DOHH2 (cell line): ENCODE results near the gene ATP9B.

Experiments used
- EZH2phosphoT487 ChIP-seq: fragments of 200-600 bp; sonication (generic); IDR thresholded peaks from 2 replicates; pipeline ENCODE4 v1.6.1; 2017; ENCODE audit warnings: borderline replicate concordance, mild to moderate bottlenecking, antibody characterized with exemption, low read length, moderate library complexity, mixed read lengths
- TF ChIP-seq, protein P1 (sequence below): fragments of 200-600 bp; sonication (generic); IDR thresholded peaks from one replicate; pipeline ENCODE4 v1.5.1; 2014; ENCODE audit warnings: antibody characterized with exemption, mild to moderate bottlenecking, low read depth, low read length; ENCODE audit not compliant: poor library complexity, severe bottlenecking

DNA sequence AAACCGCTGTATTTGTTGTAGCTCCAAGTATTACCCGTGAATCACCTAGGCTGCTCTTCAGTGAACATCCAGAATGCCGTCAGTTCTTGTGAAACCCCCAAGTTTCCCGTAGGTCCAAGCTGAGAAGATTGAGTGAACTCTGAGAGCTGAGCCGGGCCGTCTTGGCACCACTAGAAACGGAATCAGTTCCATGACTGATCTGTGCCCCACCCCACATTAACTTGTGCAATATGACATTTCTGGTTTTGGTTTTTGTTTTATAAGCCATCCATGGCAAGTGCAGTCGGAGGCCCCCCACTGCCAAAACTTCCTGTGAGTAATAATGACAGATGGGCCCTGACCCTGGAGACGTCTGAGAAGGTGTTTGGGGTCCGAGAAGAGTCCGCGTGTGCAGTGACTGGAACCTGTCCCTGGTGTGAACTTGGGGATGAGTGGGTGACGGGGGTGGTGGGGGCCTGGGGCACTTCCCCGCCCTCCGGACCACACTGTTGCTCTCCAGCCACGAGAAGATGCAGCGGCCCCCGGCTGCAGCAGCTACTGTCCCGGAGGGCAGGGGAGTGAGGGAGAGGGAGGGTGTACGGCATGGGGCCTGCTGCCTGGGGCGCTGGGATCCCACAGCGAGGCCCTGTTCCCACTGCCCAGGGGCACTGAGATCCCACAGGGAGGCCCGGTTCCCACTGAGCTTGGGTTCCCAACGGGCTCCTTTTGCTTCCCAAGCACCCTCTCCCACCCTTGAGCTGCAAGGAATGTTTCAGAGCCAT lies 353.0 kb downstream of the ATP9B start:
- TF ChIP-seq, protein P1, sequence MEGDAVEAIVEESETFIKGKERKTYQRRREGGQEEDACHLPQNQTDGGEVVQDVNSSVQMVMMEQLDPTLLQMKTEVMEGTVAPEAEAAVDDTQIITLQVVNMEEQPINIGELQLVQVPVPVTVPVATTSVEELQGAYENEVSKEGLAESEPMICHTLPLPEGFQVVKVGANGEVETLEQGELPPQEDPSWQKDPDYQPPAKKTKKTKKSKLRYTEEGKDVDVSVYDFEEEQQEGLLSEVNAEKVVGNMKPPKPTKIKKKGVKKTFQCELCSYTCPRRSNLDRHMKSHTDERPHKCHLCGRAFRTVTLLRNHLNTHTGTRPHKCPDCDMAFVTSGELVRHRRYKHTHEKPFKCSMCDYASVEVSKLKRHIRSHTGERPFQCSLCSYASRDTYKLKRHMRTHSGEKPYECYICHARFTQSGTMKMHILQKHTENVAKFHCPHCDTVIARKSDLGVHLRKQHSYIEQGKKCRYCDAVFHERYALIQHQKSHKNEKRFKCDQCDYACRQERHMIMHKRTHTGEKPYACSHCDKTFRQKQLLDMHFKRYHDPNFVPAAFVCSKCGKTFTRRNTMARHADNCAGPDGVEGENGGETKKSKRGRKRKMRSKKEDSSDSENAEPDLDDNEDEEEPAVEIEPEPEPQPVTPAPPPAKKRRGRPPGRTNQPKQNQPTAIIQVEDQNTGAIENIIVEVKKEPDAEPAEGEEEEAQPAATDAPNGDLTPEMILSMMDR = no peak
- TF ChIP-seq EZH2phosphoT487 = no peak
